HEK293 (cell line): ENCODE results near the gene MDH2.
"Not testable (repeated sequence)": the region's sequence is repeated elsewhere in the genome, so short reads cannot be mapped to it uniquely, and the experiment has no call there.

Experiments
- CTCF ChIA-PET: fragments of 350-600 bp; formaldehyde crosslinking; extraction: SDS; loops from one replicate; lab custom pipeline; 2021; ENCODE audit warnings: antibody characterized with exemption; lab: Yijun Ruan, JAX
- POLR2A ChIA-PET: fragments of 300-600 bp; formaldehyde crosslinking; extraction: SDS; loops from one replicate; lab custom pipeline; 2020; ENCODE audit warnings: antibody characterized with exemption, inconsistent platforms; lab: Yijun Ruan, JAX
- H3K27ac ChIP-seq: fragments of 200-500 bp; sonication (Bioruptor generic); 2 replicates; pipeline ENCODE4 v1.5.1; 2014; ENCODE audit warnings: low read depth, low read length, control low read depth, inconsistent platforms; ENCODE audit errors: extremely low read depth
- H3K36me3 ChIP-seq, 2 experiments: fragments of 200-500 bp in 1 of 2; sonication (Bioruptor generic) in 1 of 2; 1 replicate in 1 of 2; 2 replicates in 1 of 2; pipeline ENCODE4 v1.5.1; 2014 to 2017; ENCODE audit warnings: inconsistent platforms in 2 of 2, low read length in 2 of 2; ENCODE audit not compliant: control insufficient read depth in 2 of 2, insufficient read depth in 1 of 2
- H3K4me1 ChIP-seq: fragments of 200-500 bp; sonication (Bioruptor generic); 2 replicates; pipeline ENCODE4 v1.5.1; 2014; ENCODE audit warnings: mild to moderate bottlenecking, low read length, inconsistent platforms; ENCODE audit not compliant: control insufficient read depth, insufficient read depth
- H3K4me3 ChIP-seq: 2 replicates; pipeline ENCODE4 v1.5.1; 2011; ENCODE audit warnings: low read depth, mild to moderate bottlenecking, control low read depth, low read length, moderate library complexity
- H3K9me3 ChIP-seq: fragments of 200-500 bp; sonication (Bioruptor generic); 2 replicates; pipeline ENCODE4 v1.5.1; 2014; ENCODE audit warnings: low read depth, low read length, inconsistent platforms; ENCODE audit not compliant: control insufficient read depth, insufficient read depth
- OVOL3 ChIP-seq: fragments of 450-650 bp; formaldehyde crosslinking; IDR thresholded peaks from 2 replicates; pipeline ENCODE4 v1.5.1; 2016; ENCODE audit warnings: missing biosample characterization, missing genetic modification characterization
- ZNF132 ChIP-seq: fragments of 450-650 bp; formaldehyde crosslinking; IDR thresholded peaks from 2 replicates; pipeline ENCODE4 v1.5.1; 2017; ENCODE audit warnings: missing biosample characterization, missing genetic modification characterization, borderline replicate concordance
- ZNF664 ChIP-seq: fragments of 450-650 bp; formaldehyde crosslinking; IDR thresholded peaks from 2 replicates; pipeline ENCODE4 v1.5.1; 2016; ENCODE audit warnings: missing biosample characterization, missing genetic modification characterization

MDH2 gene

DNA sequence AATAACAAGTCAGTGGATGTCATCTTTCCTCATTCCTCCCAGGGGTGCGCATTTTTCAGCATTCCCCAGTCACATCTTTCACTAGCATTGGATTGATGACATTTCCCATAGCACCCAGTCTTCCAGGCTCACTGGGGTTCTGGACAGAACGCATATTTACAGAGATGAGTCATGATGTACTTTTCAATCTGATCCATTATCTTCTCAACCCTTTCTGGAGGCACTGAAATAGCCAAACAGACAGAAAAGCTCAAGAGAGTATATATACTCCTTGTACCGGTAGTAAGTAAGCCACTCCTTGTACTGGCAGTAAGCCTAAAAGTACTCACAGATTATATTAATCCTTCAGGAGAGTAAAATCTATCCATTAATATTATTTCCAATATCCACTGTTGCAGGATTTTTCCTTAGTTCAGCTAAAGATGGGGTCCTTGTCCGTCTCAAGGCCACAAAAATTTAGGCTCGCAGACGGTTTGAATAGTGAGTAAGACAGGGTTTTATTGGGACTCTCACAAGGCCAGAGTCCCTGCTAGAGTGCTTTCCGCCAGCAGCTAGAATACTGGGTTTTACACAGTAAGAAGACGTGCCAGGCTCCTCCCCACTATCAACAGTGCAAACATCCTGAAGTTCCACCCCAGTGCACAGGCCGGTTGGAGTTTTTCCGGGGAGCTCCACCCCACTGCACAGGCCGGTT is 60.8 kb downstream of the MDH2 start:
- Histone ChIP-seq H3K27ac (no peak overlapping the region), H3K4me3 (no peak overlapping the region), H3K4me1 (no peaks in the 10 kb centered on the region), H3K9me3 (no peaks in the 10 kb centered on the region), H3K36me3 (no peaks in the 10 kb centered on the region)
- CTCF ChIA-PET = no interaction called here
- POLR2A ChIA-PET = interaction anchor here (0.6 kb wide), 1 partner anchor 126 kb away, joined by 4 read pairs; no protein-coding TSS in a partner anchor
- TF ChIP-seq ZNF664 (tag by site-specific recombination) (no peak), ZNF132 (tag by site-specific recombination) (no peak), OVOL3 (no peak)

DNA sequence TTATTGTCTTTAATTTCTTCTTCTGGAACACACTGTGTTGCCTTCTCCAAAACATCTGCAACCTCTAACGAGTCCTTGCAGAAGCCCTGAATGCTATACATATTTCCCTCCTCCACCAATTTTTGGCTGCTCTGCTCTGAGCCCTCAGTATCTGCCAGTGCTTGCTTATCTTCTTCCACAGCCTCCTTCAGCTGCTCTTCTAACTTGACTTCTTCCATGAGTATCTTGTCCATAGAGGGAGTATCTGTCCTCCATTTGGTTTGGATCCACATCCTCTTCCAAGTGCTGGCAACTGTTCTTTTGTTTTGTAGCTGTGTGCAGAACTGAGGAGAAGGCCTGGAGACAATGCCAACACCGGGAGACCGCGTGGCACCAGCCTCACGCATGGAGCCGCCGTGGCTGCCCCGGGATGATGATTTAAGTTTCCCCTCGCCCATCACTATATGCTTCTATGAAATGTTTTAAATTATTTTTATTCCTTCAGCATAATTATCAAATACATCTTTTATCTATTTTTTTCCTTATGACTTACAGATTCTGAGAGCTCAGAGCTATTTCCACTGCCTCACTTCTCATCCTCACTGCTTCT is 65.2 kb downstream of the MDH2 start:
- H3K36me3 ChIP-seq, H3K27ac ChIP-seq, H3K9me3 ChIP-seq, H3K4me1 ChIP-seq, H3K4me3 ChIP-seq, CTCF ChIA-PET, POLR2A ChIA-PET: not testable (repeated sequence)

- not testable (repeated sequence) for H3K4me3 ChIP-seq, H3K9me3 ChIP-seq, H3K36me3 ChIP-seq, H3K4me1 ChIP-seq, H3K27ac ChIP-seq
- CTCF ChIA-PET = interaction anchor here (1.1 kb wide), 1 partner anchor 200 kb away, joined by 3 read pairs; no protein-coding TSS in a partner anchor
- POLR2A ChIA-PET = interaction anchor here (0.6 kb wide), 2 partner anchors 87 to 197 kb away, joined by 3 to 8 read pairs; no protein-coding TSS in a partner anchor
These were observed 66.8 kb downstream of the MDH2 start for GRCh38 chr7:76114742-76115141.
